Jurkat, Clone E6-1 (cell line): ENCODE measurements around the gene APOL2.
"Not testable (repeated sequence)": the region's sequence is repeated elsewhere in the genome, so short reads cannot be mapped to it uniquely, and the experiment has no call there.

Source experiments
- DNase-seq: peaks from one replicate; pipeline ENCODE4 v3.0.0-alpha.2; 2011; ENCODE audit warnings: low read depth, low spot score
- H3K4me3 ChIP-seq: 2 replicates; pipeline ENCODE4 v1.5.1; 2011; ENCODE audit warnings: mild to moderate bottlenecking, low read length, control low read depth, moderate library complexity

The APOL2 gene

GRCh38 chr22:36204632-36205015 is 34.7 kb downstream of the APOL2 start:
- DNase-seq, result no peak
- H3K4me3 ChIP-seq, result no peak overlapping the region

GRCh38 chr22:36204001-36204631 is 35.2 kb downstream of the APOL2 start:
- DNase-seq, result no peak
- H3K4me3 ChIP-seq, result no peak overlapping the region

DNA sequence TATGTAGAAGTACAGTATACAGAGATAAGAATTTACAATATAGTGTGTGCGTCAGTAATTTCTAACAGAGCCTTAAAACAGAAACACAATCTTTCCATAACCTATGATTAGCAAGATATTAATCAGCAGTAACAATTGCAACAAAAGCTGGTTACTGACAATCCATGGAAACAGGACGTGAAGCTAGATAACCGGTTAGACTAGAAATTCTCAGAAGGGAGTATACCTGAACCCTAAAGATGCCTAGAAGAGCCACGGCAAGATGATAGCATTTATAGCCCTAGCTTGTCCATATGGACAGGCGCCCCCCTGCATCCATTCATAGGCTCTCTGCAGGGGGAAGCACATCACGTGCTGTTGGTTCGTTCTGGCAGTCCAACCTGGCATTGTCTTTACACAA is 35.9 kb downstream of the APOL2 start:
- DNase-seq, H3K4me3 ChIP-seq: not testable (repeated sequence)

GRCh38 chr22:36202906-36203305 is 36.4 kb downstream of the APOL2 start:
- not testable (repeated sequence) for H3K4me3 ChIP-seq, DNase-seq

GRCh38 chr22:36201630-36202319 is 37.6 kb downstream of the APOL2 start, which contains the start of gene APOL4:
Gene APOL4 (minus strand): TSS chr22:36201809. CDS start chr22:36201734, 75 bp downstream.
- DNase-seq, result no peak
- no peak within 1 kb of the TSS for H3K4me3 ChIP-seq

GRCh38 chr22:36201025-36201424 is 38.3 kb downstream of the APOL2 start:
- DNase-seq, H3K4me3 ChIP-seq: not testable (repeated sequence)

- H3K4me3 ChIP-seq, result no peak overlapping the region
- no peak for DNase-seq
Observed at GRCh38 chr22:36199001-36199551, 40.3 kb downstream of the APOL2 start.

GRCh38 chr22:36198536-36198935 is 40.8 kb downstream of the APOL2 start:
- H3K4me3 ChIP-seq, result no peak overlapping the region
- no peak for DNase-seq

GRCh38 chr22:36197514-36198146 is 41.7 kb downstream of the APOL2 start:
- no peak for DNase-seq
- H3K4me3 ChIP-seq, result no peak overlapping the region

DNA sequence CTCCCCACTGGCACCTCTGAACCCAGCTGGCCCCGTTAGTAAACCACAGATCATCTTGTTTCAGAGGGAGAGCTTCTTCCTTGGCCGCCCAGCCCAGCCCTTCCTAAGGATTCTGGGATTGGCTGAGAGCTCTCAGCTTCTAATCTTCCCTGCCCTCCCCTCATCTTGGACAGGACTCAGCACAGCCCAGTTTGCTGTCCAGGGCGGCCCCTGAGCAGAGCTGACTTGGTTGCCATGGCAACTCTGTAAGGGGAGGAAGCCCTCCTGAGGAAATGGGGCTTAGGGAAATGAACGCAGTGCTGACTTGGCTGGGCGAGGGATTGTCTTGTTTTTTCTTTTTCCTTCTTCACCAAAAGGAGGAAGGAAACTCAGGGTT is 42.3 kb downstream of the APOL2 start:
- no peak overlapping the region for H3K4me3 ChIP-seq

GRCh38 chr22:36196254-36197064 is 42.9 kb downstream of the APOL2 start:
- no peak for DNase-seq

More for the DNA sequence above, 42.3 kb downstream of the APOL2 start:
- DNase-seq, result peak; percentile 31

DNA sequence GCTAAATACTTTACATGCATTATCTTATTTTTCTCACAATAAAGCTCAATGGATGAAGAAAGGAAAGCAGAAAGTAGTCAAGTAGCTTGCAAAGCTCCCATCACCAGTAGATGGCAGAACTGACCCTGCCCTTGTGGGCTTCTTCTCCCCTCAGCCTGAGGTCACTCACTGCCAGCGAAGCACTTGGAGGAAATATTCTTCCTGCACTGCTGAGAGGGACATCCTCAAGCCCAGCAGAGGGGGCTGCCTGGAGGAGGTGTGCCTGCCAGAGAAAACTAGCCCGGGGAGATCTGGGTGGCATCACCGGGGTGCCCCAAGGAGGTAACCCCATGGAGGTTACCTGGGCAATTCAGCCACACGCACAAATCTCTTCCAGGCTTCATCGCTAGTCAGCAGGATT is 44.4 kb downstream of the APOL2 start:
- no peak overlapping the region for H3K4me3 ChIP-seq
- peak; percentile 32 for DNase-seq

More at GRCh38 chr22:36196254-36197064, 42.9 kb downstream of the APOL2 start:
- H3K4me3 ChIP-seq, result no peak overlapping the region

DNA sequence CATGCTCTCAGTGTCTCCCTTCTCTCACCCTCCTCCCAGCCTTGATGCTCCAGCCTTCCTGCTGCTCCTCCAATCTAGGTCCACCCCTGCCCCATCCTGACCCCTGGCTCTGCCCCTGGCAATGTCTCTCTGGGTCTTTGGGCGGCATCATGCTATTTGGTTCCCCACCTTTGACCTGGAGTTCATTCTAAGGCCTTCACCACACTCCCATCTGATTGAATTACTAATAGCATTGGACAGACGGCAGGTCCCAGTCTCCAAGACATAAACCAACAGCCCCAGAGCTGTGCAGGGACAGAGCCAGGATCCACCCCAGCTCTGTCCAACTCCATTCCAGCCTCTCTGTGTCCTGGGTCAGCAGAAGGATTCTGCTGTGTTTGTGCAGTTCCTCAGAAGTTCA is 44.9 kb downstream of the APOL2 start:
- H3K4me3 ChIP-seq, result no peak overlapping the region
- no peak for DNase-seq

GRCh38 chr22:36193577-36193976 is 45.8 kb downstream of the APOL2 start:
- DNase-seq, result no peak
- no peak overlapping the region for H3K4me3 ChIP-seq

DNA sequence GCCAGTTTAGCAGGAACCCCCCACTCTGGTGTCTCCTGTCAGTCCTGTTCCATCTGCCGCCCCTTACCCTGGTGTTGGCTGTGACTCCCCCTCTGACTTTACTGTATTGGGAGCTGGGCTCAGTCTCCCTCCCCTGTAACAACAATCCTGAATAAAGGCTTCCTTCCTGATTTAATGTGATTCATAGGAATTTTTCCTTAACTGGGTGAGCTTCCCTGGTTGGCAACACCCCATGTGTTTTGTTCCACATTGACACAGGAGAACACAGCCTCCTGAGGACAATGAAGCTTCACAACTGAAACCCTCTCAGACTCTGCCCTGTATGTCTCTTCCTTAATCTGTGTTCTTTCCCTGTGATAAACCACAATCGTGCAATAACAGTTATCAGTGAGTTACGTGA is 46.2 kb downstream of the APOL2 start:
- no peak overlapping the region for H3K4me3 ChIP-seq
- no peak for DNase-seq

DNA sequence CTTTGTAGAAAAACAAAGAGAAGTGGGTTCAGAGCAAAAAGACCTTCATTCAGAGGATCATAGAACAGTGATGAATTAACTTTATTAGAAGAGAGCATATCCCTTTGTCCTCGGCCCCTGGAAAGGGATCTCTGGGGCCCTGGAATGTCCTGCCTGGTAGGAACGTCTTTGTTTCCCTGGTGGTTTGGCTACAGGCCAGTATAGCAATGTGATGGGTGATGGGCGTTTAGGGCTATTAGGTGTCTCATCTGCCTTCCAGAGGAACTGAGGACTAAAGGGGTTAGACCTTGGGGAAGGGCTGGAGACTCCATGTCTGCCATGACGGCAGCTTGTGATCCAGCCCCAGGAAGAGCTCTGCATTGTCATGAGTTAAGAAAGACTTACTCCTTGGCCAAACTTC is 46.8 kb downstream of the APOL2 start:
- H3K4me3 ChIP-seq, result no peak overlapping the region
- no peak for DNase-seq

GRCh38 chr22:36191106-36191836 is 48.1 kb downstream of the APOL2 start:
- no peak overlapping the region for H3K4me3 ChIP-seq
- no peak for DNase-seq

GRCh38 chr22:36187862-36188261 is 51.5 kb downstream of the APOL2 start:
- DNase-seq, H3K4me3 ChIP-seq: not testable (repeated sequence)
